GM19193 (cell line): Measurements from ENCODE around the gene JAGN1.

Experiments used
- POLR2A ChIP-seq: IDR thresholded peaks from 4 replicates; pipeline ENCODE4 v1.6.1; 2011; ENCODE audit not compliant: insufficient read depth, insufficient read length; ENCODE audit errors: extremely low read depth

The JAGN1 gene

GRCh38 chr3:9890249-9891071, at the start of gene JAGN1:
TSS of gene JAGN1 (plus strand) at chr3:9890610. CDS start at chr3:9890723, 113 bp downstream.
- peak; percentile 94 for TF ChIP-seq POLR2A

DNA sequence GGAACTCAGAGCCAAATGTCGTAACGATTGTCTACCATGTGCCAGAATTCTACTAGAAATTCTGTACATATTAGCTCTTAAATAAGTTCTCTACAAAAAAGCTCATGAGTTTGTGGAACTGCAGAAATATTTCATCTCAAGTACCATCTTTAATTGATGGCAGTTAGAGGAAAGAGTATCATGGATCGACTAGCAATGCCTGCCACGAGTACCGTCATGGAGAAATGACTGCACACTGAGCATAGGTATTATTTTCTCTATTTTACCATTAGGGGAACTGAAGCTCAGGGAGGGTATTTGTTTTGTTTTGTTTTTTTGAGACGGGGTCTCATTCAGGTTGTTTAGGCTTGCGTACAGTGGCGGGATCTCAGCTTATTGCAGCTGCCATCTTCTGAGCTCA, 49.4 kb upstream of the JAGN1 start:
- TF ChIP-seq POLR2A: no peak

GRCh38 chr3:9843715-9844438, 46.5 kb upstream of the JAGN1 start, which contains the start of gene RPUSD3:
TSS of gene RPUSD3 (minus strand) at chr3:9844008. CDS start at chr3:9843990, 18 bp downstream.
- peak; percentile 81 for TF ChIP-seq POLR2A

GRCh38 chr3:9846231-9846630, 44.2 kb upstream of the JAGN1 start:
- TF ChIP-seq POLR2A: no peak

- TF ChIP-seq POLR2A: no peak
Observed at GRCh38 chr3:9846931-9847488, 43.4 kb upstream of the JAGN1 start.

DNA sequence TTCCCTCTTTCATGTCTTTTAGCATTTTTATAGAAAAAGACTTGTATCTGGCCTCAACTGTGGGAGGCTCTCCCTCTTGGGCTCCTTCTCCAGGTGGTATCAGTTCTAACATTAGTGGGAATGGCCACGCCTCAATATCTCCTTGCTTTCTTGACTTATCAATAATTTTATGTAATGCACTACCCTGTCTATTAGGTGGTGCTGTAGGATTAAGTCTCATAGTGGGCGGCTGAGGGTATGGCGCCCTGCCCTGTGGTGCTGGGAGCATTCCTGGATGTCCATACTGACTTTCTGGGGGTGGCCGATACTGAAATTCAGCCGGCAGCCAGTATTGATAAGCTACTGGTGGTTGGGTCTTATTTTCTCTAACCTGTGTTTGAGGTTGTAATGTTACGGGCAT, 37.9 kb upstream of the JAGN1 start:
- no peak for TF ChIP-seq POLR2A

- no peak for TF ChIP-seq POLR2A
Observed at GRCh38 chr3:9855594-9855993, 34.8 kb upstream of the JAGN1 start.

- no peak for TF ChIP-seq POLR2A
Observed at GRCh38 chr3:9859530-9860025, 30.8 kb upstream of the JAGN1 start.

- TF ChIP-seq POLR2A: no peak
Observed at GRCh38 chr3:9861201-9861600, 29.2 kb upstream of the JAGN1 start.

GRCh38 chr3:9861626-9862130, 28.7 kb upstream of the JAGN1 start:
- TF ChIP-seq POLR2A: no peak

DNA sequence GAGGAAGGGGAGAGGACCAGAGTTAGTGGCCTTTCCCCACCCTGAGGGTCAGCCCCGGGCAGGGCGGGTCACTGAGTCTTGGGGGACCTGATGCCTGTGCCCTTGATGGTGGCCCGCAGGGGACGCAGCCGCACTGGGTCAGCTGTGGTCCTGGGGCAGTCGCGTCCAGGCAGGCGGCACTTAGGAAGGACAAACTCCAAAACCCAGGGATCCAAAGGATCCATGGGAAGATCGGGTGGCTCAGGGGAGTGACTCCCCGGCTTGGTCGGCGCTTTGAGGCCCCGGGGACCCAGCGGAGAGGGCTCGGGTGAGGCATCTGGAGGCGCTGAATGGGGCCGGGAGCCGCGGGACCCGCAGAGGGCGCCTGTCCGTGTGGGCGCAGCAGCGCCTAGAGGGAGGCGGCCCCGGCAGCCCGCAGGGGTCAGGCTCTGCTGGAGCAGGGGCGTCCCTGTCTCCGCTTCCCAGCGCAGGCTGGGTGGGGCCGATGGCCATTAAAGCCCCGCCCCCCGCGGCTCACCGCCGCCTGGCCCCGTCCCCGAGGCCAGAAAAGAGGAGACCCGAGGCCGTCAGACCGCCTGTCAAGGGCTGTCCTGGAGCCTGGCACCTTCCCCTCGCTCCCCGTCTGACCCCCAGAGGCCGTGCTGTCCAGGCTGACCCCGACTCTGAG, 27.9 kb upstream of the JAGN1 start:
- TF ChIP-seq POLR2A: no peak

DNA sequence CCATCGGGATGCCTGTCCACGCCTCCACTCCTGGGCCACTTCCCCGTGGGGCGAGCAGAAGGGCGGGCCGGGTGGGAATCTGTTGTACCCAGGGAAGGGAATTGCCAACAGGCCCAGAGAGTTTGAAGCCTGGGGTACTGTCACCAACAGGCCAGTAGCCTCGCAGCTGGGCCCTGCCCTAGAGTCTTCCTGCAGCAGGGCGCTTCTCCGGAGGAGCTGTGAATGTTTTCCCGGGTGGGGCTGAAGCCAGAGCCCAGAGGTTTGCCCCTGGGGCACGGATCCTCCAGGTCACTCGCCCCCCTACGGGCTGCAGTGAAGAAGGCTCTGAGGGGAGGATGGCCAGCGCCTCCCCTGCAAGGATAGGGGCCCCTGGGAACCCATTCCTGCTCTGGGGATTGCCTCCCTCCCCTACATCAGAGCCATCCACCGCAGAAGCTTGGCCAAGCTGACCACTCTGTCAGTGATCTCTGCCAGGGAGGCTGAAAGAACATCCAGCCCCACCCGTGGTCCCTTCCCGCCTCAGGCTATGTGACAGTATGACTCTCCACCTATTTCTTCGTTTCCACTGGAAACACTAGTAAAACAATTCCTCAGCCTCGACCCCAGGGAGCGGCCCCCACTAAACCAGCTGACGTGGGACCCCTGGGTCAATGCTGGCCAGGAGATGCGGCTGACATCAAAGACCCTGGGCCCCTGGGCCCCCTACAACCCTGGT, 27.2 kb upstream of the JAGN1 start:
- no peak for TF ChIP-seq POLR2A

DNA sequence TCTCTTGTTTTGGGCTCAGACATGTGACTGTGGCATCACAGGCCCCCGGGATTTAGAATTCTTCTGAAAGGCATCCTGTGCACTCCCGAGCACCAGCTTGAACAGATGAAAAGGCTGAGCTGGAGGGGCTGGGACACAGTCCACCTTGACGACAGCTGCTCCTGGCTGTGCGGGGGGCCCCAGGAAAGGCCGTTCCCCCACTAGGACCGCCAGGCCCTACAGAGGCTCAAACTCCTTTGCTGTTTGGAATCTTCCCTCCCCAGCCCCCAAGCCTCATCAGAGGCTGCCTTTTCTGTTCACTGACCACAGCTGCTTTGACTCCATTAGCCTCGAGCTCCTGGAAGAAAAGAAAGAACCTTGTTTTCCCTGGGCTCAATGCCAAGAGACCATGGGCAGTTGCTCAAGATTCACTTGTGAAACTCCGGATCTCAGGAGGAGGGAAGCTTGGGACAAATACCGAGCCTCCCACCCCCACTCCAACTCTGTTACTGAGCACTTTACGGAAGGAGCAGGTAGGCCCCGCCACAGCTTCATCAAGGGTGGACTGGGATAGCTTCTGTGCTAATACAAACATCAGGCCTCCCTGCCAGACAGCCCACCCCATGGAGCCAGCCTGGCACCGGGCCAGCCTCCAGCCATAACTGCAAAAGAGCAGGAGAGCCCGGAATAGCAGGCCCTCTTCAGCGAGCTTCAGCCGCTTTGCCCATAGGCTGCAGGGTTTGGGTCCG, 26.0 kb upstream of the JAGN1 start:
- no peak for TF ChIP-seq POLR2A
